GM19372 (cell line): Measurements from ENCODE around the gene ASAP2.
"Not testable (repeated sequence)": the region's sequence is repeated elsewhere in the genome, so short reads cannot be mapped to it uniquely, and the experiment has no call there.

ENCODE experiments used
- ATAC-seq: cut with Tn5 transposase; IDR thresholded peaks from one replicate; pipeline ENCODE4 v1.9.1; 2021; ENCODE audit warnings: mild to moderate bottlenecking, low read depth, moderate library complexity; ENCODE audit not compliant: unreplicated experiment

The ASAP2 gene

DNA sequence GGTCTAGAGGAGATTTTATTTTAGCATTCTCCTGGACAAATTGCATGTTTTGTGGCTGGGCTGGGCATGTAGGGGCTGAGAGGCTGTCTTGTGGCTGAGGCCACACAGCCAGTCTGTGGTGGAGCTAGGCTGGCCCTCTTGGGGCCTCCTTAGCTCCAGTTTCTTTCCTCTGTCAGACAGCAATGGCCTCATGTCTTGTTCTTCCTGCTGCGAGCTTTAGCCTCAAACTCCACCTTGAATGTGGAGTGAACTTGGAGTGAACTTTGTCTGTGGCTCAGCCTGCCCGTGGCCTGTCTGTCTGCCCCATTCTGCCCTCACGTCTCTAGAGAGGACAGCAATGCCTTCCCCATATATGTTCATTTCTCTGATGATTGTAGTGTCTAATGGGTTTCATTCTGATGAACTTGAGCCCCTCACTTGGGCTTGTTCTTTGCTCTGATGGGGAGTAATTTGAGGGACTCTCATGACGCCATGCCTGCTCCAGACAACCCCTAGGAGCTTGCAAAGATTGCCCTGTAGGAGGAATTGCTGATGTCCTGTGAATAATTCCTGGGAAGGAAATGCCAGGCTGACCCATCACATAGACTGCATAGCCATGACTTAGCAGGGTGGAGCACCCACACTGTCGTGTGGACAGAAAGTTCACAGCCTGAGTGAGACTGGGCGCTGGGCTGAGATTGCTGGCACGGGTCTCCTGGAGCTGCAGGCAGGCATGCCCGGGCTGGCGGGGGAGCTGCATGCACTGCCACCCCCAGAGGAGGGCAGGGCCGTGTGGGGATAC lies 42.6 kb downstream of the ASAP2 start:
- no peak for ATAC-seq

DNA sequence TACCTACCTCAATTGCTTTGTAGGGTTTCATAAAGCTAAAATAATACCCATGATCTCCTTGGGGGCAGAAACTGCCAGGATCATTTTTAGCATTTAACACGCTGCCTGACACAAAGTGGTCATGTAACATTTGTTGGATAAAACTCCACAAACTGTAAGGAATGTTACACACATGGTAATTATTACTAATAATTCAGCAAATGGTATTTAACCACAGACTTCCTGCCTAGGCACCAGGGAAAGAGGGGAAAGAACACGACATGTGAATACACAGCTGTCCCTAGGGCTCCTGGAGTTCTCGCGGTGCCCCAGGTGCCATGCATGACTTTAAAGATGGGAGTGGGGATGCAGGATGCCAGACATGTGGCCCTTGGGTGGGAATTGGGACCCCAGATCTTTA lies 43.5 kb downstream of the ASAP2 start:
- no peak for ATAC-seq

DNA sequence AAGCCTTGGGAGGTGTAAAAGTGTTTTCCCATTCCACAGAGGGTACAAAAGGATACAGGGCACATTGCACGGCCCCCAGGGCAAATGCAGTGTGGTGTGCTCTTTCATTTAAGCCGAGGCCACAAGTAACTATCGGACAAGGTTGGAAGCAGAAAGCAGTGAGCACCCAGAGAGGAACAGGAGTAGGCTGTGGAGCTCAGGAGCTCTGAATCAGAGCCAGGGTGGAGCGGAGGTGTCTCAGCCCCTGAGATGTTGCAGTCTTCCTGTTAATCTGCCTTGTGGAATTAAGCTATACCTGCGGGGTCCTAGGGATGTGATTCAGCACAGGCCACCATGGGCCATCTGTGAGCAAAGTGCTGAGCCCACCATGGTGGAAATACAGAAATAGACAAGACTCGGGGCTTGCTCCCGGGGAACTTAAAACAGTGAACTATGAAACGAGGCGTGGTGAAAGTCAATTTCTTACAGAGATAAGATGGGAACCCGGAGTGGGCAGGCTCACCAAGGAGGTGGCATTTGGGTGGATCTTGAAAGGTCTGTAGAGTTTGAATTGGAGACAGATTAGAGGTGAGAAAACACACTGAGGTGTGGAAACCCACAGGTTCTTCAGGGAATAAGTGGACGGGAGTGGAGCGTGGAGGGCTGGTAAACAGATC lies 44.0 kb downstream of the ASAP2 start:
- no peak for ATAC-seq

DNA sequence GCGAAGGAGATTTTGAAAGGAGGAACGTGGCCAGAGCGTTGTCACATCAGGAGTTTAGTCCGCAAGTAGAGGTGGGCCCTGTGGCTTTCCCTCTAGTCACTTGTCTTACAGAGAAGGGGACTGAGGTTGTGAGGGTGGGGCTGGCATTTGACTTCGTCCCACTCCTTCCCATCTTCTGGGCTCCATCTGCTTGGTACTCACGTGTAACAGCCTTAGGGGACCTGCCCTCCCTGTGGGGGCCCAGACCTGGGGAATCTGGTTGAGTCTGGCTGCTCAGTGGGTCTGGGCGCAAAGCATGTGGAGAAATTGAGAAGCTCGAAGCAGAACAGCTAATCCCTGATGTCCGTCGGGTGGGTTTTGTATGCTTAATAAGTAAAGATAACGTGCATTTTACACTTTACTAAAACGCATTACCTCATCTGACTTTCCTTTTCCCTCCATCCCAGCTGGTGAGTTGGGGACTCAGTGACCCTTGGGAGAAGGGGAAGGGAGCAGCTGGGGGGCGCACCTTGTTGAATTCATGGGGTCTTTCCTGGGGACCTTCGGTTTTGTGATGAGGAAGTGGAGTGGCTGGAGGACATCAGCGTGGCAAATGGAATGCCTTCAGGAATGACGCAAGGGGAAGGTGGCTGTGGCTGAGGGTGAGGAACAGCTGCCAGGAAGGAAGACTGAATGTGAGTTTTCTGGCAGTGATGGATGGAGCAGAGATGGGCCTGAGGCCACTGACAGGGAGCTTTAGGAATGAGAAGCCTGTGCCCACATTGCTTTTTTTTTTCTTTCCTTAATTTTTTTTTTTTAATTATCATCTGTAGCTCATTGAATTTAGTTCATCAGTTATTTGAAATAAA lies 44.8 kb downstream of the ASAP2 start:
- ATAC-seq = no peak

DNA sequence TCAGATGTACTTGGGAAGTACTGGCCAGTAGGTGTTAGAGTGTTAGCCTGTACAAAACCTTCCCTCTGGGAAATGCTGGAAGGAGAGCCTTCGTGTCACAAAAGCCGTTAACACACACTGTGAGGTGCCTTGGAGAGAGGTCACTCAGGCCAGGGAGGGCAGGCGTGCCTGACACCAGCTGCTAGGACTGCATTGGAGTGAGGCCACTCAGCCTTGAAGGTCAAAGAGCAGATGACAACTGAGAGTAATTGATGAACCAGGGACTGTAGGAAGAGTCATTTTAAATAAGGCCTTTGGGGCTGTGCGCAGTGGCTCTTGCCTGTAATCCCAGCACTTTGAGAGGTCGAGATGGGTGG lies 45.4 kb downstream of the ASAP2 start:
- no peak for ATAC-seq

DNA sequence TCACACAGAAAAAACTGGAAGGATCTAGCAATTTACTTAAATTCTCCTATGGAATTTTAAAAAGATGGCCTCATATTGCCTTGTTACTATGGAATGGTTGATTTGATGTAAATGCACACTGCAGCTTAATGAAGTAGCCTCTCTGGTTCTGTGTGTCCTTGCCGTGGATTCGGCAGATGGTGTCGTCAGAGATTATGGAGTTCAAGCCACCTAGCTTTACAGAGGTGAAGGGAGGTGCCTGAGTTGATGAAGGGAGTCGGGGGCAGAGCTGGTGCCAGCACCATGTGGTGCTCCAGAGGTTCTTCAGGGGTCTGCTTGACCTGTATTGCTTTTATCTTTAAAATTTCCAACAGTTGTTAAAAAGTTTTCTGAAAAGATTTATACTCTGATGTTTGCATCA lies 48.8 kb downstream of the ASAP2 start:
- ATAC-seq = no peak

DNA sequence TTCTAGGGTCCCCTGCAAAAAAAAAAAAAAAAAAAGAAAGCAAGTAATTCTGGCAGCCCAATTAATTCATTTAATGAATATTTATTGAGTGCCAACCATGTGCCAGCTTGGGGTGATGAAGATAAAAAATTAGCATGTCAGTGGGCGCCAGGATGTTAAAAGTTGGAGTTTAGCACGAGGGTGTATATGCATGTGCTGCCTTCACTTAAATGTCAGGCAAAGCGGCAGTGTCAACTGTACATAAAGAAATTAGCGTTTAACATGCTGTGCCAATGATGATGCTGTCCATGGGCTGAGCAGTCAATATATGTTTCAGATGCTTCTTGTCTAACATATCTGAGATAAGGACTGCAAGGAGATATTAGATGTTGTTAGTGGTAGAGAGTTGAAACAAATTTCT lies 49.5 kb downstream of the ASAP2 start:
- no peak for ATAC-seq

DNA sequence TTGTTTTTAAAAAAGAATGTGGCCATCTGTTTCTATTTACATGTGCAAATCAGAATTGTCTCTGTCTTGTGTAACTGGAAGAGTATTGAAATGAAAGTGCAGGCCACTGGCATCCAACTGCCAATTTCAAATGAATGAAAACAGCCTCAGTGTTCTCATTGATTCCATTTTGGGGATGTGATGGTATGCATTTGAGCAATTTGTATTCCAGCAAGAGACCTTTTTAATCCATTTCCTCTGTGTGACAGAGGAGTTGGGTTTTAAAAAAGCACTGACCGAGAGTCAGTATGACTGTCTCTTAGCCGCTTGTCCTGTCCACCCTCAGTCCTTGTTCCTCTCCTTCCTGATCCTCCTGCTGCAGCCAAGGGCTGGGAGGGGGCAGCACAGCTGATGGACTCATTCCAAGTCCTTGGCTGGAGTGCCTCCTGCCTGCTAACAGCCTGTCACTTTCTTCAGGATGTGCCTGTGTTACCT lies 50.0 kb downstream of the ASAP2 start:
- no peak for ATAC-seq

DNA sequence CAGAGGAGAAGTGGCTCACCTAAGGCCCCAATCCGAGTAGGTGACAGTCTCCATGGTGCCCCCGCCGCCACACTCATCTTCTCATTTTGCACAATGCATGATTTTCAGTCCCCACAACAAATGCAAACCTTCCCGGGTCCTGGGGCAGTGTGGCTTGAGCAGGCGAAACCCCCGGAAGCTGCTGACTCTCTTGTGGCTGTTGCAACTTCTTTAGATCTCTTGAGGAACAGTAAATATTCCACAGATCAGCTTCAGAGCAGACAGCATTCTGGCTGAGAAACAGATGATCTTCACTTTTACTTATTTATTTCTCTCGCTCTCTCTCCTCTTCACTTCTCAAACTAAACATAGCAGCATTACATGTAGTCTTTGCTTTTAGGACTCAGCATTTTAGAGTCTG lies 51.9 kb downstream of the ASAP2 start:
- no peak for ATAC-seq

DNA sequence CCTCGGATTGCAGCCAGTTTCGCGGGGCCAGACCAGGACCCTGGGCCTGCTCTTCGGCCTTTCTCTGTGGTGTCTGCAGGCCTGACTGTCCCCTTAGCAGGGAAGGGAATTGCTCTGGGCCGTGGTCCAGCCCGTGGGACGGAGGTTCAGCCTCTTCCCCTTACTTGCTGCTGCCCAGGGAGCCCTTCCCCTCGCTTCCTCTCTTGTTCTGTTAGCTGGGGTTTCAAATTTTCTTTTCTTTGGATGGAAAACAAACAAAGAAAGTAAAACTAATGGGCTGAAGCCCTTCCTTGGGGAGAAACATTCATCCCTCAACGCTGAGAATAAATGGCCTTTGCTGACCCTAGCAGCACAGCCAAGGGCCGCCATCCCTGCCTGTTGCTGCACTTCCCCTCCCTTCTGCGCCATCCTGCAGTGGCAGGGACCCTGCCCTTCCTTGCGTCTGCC lies 52.4 kb downstream of the ASAP2 start:
- ATAC-seq = no peak

DNA sequence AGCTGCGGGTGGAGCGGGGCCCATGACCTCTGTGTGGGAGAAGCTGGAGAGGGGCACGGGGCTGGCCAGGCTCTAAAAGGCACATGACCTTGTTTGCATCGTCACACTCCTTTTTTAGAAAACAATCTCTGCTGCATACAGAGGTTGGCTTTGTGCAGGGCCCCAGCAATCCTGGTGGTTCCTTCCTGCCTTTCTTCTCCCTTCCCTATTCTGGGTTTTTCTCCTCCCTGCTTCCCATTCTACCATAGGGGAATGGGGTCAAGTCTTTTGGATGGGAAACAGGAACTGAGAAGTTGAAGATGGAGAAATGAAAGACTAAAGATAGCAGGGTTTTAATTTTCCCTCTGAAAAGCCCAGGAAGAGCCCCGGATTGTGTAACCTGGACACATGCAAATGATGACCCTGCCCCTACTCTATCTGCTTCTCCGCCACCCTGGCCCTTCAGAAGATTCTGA lies 53.9 kb downstream of the ASAP2 start:
- no peak for ATAC-seq

DNA sequence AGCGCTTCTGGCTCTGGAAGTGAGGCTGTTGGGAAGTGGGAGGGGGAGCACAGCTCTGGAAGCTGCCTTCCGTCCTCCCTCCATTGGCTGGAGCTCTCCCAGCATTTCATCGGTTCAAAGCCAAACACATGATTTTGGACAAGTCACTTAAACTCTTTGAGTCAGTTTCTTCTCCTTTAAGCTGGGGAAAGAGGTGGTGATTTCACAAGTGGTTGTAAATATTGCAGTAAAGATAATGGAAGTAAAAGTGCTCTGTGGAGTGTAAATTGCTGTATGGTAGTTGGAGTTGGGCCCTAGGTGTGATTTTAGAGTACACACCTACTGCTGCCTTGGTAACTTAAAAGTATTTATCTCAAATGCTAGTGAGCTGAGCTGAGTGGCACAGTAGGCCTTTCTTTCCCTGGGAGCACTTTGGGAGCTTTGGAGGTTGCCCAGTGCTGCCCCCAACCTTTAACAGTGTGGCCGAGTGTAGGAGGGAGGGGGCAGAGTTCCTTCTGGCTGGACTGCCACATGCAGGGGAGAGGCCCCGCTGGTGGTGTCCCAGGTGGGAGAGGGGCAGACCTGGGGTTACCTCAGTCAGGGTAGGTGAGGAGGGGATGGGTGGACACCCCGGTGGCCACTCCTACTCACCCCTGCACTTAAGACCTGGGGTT lies 54.7 kb downstream of the ASAP2 start:
- no peak for ATAC-seq

DNA sequence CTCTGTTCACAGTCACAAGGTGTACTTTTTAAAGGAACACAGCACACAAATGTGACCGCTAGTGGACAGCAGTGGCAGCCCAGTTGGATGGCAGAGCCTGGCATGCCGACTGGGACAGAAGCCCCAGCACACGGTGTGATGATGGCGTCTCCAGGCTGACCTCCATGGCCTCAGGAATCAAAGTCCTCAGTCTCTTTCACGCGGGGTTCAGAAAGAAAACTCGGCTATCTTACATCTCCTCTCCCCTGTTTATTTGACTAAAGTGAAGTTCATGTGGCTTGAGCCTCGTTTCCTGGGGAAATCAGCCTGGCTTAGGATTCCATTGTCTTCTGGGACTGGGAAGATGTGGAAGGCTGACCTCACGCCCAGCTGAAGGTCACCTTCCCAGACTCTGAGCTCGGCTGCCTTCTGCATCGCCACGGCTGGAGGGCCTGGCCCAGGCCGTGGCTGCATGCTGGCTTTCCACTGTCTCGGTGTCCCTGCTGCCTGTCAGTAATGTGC lies 56.1 kb downstream of the ASAP2 start:
- no peak for ATAC-seq

DNA sequence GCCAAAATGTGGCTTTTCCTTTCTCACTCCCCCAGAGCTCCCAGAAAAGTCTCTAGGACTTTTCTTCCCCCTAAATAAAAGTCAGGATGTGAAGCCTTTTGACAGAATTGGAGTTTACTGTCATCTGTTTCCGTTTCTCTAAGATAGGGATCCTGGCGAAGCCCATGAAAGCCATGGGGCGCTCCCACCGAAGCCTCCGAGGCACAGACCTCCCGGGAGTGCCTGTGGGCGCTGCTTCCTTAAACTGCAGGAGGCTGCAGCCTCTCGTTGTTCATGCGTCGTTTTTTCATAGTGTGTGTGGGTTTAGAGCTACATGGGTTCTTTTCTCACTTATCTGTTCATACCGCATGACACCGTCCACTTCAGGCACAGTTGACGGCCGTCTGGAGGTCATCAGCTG lies 56.8 kb downstream of the ASAP2 start:
- ATAC-seq = no peak

DNA sequence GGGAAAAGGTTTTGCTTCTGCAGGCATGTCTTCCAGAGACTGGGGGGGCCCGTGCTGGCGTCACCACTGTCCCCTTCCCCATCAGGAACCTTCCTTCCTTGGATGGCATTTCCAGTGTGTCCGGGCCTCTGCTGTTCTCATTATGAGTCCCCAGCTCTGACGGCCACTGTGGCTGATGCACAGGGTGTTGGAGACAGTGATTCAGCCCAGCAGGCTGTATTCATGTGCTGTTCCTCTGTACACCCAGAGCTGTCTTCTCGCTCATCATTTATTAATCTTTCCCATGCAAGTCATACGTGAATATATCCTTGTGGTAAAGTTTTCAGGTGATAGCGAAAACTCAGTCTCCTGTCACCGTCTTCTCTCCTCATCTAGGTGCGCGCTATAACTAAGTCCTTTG lies 57.7 kb downstream of the ASAP2 start:
- no peak for ATAC-seq

DNA sequence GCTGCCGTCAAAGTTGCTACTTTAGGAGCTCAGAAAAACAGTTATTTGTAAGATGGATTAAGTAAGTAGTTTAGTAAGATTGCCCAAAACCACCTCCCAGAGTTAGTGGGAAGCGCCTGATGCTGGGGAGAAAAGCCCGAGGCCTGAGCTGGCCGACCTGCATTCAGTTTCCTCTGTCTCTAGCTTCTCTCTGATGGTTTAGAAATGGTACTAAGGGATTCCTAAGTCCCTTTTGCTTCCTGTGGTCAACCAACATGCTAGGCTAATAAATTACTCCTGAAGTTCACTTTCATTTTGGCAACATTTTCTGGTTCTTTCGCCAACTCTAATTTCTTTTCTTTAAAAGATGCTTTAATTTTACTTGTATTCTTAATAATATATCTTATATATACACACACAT lies 60.1 kb downstream of the ASAP2 start:
- no peak for ATAC-seq

DNA sequence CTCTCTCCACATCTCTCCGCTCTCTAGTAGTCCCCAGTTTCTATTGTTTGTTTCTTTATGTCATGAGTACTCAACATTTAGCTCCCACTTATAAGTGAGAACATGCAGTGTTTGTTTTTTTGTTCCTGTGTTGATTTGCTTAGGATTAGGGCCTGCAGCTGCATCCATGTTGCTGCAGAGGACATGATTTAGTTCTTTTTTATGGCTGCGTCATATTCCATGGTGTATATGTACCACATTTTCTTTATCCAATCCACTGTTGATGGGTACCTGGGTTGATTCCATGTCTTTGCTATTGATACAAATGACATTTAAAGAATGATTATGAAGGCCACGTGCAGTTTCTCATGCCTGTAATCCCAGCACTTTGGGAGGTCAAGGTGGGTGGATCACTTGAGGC lies 60.7 kb downstream of the ASAP2 start:
- not testable (repeated sequence) for ATAC-seq

DNA sequence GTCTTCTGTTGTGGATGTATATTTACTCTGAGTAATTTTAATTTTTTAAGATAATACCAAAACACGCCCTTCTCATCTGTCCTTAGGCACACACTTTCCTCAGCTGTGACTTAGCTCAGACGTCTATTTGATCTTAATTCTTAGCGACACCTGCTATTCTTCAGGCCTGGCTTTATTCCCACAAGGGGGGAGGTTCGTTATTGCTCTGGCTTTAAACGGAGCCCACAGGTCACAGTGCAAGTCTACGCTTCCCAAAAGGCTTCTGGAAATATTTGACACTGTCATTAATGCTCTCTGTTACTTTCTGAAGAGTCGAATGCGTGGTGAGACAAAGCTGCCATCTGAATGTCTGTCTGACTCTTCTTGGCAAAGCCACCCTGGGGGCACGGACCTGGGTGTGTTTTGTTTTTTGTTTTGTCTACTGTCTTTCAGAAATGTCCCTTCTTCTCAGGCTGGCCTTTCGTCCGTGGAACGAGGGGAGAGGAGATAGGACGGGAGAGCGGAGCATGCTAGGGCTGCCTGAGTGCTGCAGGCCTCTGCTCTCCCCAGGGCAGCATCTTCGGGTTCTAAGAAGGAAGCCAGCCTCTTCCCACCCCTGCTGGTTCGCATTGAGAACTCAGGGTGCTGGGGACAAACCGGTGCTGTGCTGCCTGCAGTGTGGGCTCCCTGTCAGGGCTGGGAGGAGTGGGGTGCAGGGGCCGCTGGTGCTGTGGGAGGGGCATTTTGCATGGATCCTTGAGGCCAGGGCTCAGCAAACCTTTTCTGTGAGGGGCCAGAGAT lies 61.9 kb downstream of the ASAP2 start:
- ATAC-seq = no peak

DNA sequence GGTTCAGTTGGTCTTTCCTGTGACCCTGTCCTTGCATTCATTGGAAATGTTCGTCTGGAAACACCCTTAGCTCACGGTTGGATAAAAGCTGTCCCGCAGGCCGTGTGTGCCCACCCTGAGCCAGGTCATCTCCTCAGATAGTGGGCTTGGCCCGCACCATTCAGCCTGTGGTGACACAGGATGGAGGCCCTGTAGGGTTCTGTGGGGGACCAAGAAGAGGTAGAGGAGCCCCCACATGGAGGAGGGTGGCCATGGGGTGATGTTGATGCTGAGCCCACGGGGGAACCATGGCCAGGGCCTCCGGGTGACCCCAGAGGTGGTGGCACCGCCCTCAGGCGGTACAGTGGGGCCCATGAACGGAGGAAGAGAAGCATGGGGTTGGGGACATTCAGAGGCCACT lies 62.7 kb downstream of the ASAP2 start:
- no peak for ATAC-seq
